GM19455 (cell line): ENCODE data around the gene SLC37A1.

ENCODE experiments used
- ATAC-seq: cut with Tn5 transposase; IDR thresholded peaks from one replicate; pipeline ENCODE4 v1.9.1; 2021; ENCODE audit not compliant: unreplicated experiment

The SLC37A1 gene

DNA sequence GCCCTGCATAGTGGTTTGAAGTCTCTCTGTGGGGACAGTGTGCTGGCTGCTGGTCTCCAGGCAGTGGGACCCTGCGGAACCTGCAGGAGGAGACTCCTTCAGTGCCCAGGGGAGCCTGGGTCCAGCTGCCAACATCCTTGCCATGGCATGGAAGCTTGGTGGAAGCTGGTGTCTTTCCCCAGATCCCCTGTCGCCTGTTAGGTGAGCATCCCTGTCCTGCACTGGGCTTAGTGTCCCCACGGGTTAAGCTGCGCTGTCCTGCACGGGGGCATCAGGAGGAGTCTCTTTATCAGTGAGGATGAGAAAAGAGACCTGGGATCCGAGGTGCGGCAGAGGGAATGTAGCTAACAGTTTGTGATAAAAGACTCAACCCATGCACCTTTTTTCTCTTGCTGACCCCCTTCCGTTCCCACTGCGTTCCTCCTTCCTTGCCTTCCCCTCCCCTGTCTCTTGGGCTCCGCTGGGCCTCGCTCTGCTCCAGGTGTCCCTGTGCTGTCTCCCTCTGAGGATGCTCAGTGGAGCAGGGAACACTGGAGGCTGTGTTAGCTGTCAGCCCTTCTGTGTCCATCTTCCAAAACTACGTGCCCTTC lies 59.3 kb downstream of the SLC37A1 start:
- no peak for ATAC-seq

DNA sequence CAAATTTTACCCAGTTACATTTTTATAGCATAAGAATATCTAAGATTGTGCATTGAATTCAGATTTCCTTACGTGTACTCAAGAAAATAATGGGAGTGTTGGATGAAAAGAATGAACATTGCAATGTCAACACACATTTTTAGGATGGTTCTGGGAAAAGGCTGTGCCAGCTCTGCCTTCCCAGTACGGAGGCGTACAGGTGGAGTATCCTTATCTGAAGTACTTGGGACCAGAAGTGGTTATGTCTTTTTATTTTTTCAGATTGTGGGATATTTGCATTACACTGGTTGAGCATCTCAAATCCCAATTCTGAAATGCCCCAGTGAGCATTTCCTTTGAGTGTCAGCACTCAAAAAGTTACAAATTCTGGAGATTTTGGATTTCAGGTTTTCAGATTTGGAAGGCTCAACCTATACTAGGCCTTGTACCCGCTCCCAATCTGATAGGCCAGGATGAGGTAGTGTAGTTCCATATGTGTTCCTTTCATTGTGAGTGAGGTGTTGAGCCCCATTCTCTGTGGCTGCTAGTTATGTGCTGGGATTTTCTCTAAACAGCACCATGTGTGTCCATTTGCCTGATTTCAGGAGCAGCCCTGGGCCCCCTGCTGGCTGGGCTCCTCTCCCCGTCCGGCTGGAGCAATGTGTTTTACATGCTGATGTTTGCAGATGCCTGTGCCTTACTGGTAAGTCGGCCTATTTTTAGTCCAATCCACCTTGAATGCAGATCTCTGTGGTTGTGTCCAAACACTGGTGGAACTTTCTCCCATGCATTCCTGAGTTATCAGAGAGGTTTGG lies 60.8 kb downstream of the SLC37A1 start:
- ATAC-seq, result no peak

DNA sequence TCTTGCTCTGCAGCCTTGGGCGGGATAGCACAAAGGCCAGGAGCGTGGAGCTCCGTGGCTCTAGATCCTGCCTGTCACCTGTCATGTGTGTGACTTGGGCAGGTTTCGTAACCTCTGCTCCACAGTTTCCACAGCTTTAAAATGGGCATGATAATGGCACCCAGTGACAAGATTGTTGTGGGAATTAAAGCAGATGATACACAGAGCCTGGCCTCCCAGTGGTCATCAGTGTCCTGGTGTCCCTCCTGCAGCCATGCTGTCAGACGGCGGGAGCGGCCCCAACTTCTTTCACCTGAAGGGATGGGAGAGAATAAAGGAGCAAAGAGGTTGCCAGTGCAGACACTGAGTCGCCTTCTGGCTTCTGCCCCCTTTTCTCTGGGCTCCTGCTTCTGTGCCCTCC lies 61.5 kb downstream of the SLC37A1 start:
- ATAC-seq, result no peak

DNA sequence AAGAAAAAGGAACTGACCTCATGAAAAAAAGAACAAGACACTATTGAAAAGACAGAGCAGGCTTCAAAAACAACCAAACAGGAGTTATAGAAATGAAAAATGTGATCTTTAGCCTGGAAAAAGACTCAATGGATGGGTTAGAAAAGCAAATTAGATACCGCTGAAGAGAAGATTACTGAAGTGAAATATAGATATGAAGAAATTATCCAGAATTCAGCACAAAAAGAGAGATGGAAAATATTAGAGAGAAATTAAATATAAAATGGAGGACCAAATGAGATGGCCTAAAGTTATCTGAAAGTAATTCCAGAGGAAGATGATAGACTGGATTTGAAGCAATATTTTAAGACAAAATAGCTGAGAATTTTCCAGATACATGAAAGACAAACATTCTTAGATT lies 63.0 kb downstream of the SLC37A1 start:
- ATAC-seq, result no peak

DNA sequence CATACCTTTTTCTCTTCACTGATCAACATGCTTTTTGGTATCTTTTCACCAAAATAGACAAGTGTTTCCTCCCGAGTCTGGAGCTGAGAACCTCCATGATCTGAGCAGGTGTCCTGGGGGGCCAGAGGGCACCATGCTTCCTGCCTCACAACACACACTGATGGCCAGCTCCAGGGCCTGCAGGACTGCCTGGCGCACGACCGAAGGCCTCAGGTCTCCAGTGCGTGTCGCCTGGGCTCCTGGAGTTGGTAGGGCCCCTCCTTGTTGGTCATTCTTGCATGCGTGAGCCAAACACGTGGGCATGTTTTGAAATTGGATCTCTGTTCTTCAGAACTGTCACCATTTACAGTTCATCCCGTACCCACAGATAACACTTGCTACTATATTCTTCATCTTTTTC lies 64.4 kb downstream of the SLC37A1 start:
- no peak for ATAC-seq

DNA sequence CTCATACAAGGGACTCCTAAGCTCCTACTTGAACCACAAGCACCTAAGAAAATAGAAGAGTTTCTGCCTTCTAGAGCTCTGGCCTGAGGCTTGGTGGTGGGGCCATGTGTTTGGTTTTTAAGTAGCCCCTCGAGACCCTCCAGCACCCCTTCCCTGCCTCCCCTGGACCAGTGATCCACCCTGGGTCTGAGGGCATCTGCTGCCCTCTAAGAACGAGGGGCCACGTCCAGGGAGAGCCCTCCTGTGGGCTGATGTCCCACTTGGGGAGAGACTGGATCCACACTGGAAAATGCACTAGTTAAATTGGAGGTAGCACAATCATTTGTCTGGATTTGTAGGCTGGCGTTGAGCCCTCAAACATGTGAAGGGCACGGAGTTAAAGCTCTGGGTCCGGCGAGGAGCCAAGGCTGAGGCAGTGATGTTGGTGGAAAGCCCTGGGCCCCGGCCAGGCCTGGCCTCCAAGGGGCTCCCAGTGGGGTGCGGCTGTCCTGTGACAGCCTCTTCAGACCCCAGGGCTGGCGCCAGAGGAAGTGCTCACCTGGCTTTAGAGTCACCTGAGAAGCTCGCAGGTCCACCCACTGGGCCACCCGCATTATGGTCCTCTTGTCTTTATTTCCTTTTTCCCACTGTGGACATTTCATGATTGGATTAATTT lies 65.2 kb downstream of the SLC37A1 start:
- ATAC-seq, result no peak

DNA sequence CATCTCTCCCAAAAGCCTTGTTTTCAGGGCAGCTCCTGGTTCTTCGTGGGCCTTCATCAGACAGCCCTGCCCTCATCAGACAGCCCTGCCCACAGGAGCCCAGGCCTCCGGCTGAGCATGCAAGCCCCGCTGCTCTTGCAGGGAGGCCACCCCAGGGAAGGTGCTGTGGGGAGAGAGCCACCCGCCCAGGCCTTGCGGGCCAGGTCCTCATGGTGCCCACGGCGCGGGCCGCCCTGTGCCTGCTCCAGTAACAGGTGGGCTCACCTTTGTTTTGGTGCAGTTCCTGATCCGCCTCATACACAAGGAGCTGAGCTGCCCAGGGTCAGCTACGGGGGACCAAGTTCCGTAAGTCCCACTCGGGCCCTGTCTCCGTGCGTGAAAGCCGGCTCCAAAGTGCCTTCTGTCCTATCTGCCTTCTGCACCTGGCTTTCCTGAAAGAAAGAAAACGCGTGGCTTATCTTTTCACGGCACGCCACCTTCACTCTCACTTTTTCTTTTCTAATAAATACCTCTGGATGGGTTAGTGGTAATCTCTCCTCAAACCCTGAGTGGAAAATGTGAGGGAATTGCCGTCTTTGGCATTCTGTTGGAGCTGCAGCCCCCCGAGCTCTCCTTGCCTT lies 65.9 kb downstream of the SLC37A1 start:
- ATAC-seq, result no peak

DNA sequence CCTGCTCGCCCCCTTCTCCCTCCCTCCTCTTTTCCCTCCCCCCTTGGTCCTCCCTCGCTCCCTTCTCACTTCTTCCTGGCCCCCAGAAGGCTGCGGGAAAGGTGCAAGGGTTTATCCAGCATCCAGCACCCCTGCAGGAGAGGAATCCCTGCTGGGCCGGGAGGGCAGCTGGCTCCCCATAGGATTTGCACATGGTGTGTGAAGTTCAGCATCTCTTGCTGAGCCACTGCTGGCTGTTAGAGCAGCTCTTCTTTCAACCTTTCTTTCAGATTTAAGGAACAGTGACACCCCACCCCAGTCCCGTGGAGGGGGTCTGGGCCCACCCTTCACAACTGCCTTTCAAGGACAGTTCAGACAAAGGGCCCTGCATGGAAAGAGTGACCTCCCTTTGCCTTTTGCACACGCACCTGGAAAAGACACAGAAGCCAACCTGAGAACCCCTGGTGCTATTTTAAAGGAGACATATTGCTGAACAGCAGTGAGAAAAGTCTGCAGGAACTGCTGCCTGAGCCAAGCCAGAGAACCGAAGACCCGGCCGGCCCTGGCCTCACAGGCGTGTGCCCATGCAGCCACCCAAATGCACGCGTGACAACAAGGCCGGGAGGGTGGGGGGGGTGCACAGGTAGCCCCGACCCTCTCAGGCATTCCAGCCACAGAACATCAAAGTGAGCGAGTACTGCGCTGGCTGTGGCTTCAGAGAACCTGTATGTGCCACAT lies 66.6 kb downstream of the SLC37A1 start:
- no peak for ATAC-seq

DNA sequence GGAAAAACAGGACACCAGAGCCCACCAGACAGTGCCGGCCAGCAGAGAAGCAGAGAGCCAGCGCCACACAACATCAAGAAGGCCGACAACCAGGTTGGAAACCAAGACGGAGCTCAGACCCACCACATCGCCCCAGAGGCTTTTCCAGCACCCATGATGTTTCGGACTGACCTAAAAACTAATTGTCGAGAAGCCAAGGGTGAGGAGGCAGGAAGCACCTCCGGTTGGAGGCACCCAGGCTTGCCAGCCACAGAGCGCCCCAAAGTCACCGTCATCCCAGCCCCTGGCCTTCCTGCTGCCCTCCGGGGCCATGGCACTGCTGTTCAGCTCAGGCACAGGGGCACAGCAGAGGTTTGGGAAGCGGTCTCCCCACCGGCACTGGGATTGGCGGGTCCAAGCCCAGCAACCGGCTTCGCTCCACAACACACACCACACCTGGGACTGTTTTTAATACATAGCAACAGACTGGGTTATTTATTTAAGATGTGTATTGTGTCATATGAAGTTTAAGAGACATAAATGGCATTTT lies 67.2 kb downstream of the SLC37A1 start:
- ATAC-seq, result no peak

DNA sequence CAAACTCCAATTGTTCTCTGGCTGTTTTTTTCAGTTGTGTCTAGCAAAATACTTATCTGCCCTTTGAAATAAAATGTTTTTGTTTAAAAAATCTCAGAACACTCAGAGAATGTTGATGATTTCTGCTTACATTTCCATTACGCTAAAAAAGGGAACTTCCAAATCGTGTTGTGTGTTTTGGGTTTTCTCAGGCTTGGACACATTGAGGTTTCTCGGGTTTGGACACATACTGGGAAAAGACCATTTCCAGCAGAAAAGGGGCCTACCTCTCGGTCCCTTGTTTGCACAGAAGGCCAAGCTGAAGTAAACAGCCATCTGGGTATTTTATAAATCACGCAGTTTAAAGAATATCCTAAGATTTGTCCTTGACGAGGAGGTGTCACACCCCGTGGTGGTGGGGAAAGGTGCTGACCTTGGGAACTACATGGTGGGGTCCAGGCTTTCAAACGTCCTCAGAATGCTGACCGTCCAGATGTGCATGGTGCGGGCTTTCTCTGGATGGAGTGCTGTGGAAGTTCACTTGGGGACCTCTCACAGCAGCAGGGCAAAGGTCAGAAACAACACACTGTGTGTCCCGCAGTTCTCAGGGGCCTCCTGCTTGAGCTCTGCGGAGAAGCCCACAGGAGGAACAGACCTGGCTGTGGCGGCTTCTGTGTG lies 67.8 kb downstream of the SLC37A1 start:
- ATAC-seq, result no peak

DNA sequence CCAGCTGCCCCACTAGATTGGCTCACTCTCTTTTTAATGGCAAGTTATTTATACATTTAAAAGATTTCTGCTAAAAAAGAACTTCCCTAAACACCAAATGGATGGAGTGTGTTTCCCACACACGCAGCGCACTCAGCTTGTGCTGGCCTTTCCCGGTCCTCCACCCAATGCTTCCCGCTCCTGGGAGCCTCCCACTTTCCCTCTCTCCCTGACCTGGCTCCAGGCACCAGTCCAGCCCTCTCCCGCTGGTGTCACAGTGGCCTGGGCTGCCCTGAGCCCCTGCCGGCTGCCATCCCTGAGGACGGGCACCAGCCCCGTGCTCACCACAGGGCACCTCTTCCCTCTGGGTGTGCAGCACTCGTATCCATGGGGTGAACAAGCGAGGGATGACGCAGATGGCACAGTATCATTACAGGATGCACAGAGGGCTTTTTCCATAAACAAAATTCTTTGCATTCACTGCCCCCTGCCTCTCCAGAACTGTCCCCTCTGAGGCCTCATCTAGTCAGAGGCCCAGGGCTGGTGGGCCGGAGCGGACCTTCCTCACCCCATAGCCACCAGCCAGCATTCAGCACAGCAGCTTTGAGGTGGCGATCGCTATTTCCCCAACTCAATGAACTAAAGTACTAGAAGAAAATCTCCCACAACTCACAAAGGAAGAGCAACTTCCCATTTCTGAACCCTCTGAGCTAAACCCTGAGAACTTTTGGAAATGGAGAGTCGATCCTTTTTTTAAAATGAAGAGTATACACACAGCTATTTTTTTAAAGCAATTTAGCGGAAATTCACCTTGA lies 68.5 kb downstream of the SLC37A1 start:
- ATAC-seq, result no peak

DNA sequence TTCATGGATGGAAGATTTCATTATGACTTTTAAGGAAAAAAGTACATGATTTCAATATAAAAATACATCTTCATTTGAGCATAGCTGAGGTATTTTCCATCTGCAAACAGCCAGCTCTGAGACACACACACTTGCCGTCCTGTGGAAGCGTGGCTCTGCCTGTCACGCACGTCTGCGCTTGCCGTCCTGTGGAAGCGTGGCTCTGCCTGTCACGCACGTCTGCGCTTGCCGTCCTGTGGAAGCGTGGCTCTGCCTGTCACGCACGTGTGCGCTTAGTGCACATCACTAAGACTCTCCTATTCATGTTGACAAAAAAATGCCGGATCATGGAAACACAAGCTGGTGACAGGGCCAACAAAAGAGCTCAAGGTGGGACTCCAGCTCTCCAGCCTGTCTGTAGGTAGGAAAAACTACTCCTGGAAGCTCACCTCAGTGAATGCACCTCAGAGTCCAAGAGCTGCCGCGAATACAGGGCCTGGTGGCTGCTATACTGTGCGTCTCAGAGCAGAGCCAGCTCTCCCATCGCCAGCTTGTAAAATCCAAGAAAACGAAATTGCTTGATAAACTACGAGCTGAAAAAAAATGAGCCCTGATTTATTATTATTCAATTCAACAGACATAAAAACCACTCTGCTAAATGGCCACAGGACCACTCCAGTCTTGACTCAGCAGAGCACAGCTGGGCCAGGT lies 69.3 kb downstream of the SLC37A1 start:
- no peak for ATAC-seq

DNA sequence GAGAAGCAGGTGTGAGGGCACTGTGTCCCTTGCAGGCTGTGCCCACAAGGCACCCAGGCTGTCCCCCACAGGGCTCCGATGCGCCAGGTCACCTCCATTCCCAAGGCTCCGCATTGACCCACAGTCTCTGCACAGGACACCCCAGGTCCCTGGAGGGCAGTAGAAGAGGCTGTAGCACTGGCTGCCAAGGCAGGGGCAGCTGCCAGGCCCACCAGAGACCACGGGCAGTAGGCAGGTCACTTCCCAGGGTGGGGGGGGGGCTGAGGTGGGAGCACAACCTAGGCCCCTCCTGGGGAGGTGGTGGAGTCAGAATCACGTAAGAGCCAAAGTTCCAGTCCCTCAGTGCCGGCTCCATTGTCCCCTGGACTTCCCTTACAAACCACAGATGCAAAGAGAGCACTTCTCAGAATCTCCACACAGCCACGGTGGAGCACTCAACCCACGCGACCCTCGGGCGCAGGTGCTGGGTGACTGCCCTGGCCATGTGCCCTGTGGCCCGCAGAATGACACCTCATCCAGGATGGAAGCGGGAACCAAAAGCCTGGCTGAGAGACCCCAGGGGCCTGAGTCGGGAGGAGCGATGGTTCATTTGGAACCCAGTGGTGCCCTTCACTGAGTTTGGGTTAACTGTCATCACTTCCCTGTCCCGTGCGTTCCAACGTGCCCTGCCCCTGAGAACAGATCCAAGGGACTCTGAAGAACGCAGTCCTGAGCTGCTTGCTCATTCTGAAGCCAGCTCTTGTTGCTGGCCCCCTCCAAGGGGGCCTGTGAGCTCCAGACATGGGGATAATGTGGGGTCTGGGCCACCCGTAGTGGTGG lies 70.0 kb downstream of the SLC37A1 start:
- ATAC-seq, result no peak

DNA sequence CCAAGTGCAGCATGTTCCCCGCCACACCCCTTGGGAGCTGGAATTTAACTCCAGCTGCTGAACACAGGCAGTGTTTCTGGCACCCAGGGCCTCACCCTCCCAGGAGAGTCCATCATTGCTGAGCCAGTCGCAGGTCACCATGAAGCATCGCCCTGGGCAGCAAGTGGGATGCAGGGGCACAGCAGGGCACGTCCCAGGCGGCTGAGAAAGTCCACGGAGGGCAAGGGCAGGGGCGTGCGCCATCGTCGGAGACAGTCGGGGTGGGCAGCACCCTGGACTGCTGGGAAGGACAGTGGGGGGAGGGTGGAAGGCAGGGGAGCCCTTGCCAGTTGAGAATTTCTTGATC lies 70.6 kb downstream of the SLC37A1 start:
- ATAC-seq, result no peak

DNA sequence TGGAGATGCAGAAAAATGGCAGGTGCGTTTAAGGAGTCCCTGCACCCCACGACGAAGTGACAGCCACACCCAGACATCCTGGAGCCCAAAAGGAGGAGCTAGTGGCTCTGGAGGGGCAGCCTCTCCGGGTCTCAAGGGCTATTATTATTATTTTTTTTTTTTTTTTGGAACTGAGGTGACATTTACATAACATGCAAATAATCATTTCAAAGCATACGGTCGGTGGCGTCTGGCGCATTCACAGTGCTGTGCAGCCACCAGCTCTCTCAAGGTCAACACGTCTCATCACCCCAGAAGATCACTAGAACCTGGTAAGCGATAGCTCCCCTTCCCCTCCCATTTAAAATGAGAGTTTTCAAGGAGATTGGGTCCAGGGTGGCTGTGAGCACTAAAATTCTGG lies 72.2 kb downstream of the SLC37A1 start:
- ATAC-seq, result no peak

DNA sequence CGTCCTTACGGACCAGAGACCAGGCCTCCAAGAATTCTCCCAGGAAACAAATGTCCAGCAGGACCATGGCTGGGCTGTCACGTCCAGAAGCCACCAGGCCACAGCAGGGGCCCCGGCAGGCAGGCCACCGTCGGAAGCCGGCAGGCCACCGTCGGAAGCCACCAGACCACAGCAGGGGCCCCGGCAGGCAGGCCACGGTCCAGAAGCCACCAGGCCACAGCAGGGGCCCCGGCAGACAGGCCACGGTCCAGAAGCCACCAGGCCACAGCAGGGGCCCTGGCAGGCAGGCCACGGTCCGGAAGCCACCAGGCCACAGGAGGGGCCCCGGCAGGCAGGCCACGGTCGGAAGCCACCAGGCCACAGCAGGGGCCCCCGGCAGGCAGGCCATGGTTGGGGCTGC lies 72.8 kb downstream of the SLC37A1 start:
- no peak for ATAC-seq

DNA sequence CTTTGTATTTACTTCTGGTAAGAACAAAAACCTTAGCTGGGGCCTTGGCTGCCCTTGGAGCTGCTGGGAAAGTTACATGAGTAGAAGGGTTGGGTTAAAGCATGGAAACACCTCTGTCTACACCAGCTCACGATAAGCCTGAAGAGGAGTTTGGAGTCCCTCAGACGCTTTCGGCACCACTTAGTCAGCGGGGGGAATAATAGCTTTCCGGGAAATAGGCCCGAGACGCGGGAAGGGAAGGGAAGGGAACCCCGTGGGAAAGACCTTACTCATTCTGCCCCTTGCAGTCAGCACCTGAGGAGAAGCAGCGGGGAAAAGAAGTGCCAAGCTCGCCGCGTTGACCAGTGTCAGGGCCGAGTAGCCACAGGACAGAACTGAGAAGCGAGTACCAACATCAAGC lies 73.4 kb downstream of the SLC37A1 start:
- ATAC-seq, result no peak

DNA sequence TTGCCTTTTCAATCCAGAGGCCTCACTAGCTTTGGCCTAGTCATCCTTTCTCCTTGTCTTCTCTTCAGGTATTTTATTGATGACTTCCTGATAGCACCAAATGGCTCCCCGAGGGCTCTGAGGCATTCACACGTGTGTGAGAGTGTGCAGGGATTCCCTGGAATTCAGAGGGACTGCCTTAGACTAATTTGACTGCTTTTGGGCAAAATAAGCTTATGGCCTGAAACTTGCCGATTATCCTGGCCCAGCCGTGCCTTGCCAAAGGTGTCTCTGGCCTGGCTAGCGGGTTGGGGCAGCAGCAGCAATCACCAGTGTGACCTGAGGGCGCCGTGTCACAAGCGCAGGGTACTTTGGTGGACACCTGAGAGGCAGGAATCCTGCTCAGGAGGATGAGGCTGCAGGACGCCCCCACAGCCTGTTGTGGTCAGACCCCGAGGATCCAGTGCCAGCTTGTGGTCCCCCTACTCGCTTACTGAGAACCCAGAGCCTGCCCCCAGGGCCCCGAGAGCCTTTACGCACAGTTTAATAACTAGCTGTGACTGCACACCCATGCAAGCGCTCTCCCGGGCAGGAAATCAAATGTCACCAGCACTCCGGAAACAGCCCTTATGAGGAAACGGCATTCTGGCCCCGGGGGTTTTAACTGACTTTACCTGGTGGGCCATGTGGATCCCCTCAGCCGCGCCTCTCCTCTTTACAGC lies 76.9 kb downstream of the SLC37A1 start:
- ATAC-seq, result no peak
